Fibroblast of peridontal ligament (primary cell): ENCODE results near the gene TNNI2.
"Not testable (repeated sequence)": the region's sequence is repeated elsewhere in the genome, so short reads cannot be mapped to it uniquely, and the experiment has no call there.

Source experiments
- DNase-seq: peaks from one replicate; pipeline ENCODE4 v3.0.0-alpha.2; 2010; ENCODE audit errors: extremely low read depth

TNNI2 gene

DNA sequence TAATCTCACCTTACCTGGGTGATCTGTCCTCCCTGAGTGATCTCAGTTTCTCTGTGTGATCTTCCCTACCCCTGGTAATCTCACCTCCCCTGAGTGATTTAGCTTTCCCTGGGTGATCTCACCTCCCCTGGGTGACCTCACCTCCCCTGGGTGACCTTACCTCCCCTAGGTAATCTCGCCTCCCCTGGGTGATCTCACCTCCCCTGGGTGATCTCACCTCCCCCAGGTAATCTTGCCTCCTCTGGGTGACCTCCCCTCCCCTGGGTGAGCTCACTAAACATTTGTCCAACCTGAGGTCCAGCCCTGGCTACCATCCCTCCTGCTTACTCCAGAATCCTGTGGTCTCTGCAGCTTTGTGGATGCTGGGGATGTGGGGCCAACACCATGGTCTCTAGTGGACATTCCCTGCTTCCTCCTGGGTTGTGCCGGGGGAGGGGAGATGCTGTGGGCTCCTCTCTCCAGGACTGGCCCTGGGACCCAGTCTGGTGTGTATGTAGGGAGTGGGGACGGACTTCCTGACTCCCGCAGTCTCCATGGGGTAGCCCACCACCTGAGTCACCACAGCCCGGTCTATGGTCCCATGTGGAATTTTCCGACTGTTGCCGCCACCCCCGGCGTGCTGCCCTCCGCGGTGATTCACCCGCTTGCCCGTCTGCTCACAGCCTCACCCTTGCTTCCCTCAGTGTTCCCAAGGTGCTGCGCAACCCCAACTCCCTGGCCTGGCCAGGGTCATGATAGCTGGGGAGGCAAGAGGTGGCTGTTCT lies 24.0 kb downstream of the TNNI2 start:
- DNase-seq: no peak

DNA sequence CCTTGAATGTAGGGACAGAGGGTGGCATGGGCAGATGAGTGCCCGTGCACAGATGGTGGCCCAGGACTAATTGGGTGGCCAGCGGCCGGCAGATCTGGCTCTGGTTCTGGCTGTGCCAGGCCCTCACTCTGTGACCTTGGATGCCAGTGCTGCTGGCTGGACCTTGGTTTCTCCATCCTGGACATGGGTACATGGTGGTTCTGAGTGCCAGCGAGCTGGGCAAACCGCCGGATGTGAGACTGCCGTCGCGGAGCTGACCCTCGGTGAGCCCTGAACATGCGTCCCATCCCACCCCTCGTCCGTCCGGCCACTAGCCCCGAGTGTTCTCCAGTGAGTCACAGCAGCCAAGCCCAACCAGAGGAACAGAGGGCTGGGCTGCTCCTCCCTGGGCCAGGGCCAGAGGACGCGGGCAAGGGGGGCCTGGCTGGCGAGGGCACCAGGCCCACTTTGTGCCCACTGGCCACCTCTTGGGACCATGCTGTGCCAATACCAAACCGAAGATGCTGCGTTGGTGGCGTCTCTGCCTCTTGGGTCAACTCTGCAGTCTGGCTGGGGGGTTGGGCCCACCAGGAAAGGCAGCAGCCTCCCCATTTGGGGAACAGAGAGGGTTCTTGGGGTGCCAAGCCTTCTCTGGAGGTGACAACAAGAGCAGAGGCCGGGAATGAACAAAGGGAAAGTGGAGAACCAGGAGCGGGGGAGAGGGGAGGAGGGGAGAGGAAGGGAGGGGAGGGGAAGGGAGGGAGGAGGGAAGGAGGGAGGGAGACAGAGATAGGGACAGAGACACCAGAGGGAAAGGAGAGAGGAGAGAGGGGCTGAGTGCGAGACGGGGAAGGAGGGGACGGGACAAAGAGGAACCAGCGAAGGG lies 24.8 kb downstream of the TNNI2 start:
- DNase-seq: peak; percentile 83

DNA sequence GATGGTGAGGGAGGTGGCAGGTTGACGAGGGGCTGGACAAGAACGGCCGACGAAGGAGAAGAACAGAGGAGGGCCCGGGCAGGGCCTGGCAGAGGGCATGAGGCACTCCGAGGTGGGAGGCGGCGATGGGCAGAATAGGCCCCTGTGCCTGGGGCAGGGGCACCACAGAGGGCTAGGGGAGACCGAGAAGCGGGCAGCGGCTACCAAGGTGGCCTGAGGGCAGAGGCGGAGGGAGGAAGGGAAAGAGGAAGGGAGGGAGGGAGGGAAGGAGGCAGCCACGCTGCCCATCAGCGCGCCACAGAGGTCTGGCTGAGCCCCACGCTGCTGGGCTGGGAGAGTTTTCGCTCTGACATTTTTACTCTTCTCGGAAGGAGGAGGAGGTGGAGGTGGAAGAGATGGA lies 25.4 kb downstream of the TNNI2 start:
- DNase-seq: peak; percentile 17

DNA sequence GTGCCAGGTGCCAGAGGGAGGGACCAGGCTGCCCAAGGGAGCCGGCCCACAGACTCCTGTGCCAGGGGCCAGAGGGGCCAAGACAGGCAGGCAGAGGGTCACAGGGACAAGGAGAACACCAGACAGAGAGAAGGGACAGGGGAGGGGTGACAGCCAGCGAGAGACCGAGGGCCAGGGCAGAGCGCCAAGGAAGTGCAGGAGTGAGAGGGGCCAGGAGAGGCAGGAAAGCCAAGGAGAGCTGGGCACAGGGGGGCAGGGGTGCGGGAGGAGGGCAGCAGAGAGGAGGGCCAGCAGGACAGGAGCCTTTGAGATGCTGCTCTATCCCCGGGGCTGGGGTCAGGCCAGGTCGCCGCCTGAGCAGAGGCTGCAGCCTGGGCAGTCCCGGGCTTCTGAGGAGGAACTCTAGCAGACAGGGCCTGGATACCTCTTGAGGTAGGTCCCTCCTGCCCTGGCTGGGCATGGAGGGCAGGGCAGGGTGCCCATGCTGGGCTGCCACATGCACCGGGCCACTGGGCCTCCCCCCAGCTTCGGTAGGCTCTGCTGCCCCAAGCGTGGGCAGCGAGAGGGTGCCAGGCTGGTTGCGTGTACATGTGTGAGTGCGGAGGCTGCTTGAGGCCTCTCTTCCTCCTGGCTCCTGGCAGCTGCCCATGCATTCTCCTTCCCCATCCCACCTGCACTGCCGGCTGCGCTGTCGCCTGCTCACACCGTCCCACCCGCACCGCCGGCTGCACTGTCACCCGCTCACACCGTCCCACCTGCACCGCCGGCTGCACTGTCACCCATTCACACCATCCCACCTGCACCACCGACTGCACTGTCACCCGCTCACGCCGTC lies 26.3 kb downstream of the TNNI2 start:
- no peak for DNase-seq

DNA sequence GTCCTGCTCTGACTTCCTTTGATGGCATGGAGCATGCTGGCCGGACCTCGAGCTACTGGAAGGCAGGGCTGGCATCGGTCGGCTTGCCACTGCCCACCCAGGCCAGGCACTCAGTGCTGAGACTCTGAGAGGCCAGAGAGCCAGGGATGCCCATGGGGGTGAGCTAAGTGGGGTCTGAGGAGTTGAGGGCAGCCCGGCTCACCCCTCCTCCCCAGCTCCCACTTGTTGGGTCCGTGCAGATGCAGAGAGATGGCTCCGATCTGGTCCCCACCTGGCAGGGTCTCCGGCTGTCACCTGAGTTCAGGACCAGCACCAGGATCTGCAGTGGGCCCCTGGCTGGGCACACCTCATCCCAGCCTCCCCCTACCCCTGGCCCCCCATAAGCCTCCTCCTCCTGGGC lies 27.4 kb downstream of the TNNI2 start:
- DNase-seq: no peak

DNA sequence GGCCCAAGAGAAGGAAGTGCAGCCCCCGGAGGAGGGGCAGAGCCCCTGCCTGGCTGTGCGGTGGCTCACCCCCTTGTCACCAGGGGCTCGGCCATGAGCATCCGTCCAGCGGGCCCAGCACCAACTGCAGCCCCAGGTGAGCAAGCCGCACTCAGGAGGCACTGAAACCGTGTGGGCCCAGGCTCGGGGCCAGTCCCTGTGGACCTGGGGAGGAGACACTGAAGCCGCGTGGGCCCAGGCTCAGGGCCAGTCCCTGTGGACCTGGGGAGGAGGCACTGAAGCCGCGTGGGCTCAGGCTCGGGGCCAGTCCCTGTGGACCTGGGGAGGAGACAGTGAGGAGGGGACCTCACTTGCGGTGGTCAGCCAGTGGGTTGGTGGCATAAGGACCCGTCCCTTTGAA lies 28.0 kb downstream of the TNNI2 start:
- DNase-seq: no peak

DNA sequence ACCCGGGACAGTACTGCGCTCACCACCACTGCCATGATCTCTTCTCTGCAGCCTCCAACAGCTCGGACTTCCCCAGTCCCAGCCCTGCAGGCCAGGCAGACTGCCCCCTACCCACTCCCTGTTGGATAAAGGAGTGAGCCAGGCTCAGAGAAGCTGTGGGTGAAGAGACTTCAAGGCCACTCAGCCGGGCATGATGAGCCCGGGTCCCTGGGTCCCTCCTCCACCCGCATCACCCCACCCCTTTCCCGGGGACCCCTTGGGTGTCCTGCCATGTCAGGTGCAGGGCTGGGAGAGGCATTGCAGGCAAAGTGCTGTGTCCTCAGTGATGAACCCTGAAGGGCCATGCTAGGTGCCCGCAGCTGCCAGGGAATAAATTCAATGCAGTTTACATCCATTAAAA lies 28.6 kb downstream of the TNNI2 start:
- DNase-seq: no peak

DNA sequence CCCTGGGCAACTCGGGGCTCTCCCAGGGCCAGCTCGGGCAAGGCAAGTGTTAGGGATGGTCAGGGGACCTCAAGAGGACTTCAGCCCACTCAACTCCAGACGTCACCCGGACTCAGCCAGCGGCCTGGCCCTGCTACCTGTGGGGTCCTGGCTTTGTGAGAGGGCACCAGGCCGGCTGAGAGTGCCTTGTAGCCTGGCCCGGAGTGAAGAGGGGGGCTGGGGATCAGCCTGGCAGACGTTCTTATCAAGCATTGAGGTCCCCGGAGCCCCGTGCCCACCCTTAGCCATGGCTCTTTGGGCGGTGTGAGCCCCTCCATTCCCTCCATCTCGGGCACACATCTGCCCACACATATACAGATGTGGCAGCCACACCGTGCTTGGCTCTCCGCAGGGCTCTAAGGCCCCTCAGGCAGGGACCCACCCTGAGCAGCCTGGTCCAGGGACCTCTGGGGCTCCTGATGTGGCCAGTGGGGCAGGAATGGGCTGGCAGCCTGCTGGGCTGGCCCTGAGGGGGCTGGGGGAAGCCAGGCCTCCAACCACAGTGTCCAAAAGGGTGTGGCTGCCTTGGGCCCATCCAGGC lies 29.4 kb downstream of the TNNI2 start:
- no peak for DNase-seq

DNA sequence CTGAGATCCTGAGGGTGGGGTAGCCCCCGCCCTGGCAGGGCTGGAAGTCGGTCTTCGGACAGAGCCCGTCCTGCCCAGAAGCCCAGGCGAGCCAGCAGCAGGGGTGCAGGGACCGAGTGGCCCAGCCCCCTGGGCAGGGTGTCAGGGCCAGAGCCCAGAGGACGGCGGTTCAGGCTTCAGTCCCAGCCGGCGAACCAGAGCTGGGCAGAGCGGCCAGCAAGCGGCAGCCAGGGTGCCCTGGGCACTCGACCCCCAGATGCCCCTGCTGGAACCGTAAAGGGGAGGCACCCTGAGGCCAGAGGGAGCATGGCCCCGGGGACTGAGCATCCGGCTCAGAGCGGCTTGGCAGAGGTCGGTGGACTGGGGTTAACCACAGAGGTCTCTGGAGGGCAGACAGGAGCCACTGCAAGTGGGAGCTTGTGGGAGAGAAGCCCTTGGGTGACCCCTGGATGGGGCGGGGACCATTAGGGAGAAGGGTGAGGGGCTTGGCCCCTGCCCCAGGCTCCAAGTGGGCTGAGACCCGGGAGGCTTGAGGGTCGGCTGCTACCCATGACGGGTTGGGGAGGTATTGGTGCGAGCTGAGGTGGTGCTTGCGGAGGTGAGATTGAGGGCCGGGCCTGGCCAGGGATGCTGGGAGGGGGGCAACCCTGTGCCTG lies 30.0 kb downstream of the TNNI2 start:
- DNase-seq: no peak

DNA sequence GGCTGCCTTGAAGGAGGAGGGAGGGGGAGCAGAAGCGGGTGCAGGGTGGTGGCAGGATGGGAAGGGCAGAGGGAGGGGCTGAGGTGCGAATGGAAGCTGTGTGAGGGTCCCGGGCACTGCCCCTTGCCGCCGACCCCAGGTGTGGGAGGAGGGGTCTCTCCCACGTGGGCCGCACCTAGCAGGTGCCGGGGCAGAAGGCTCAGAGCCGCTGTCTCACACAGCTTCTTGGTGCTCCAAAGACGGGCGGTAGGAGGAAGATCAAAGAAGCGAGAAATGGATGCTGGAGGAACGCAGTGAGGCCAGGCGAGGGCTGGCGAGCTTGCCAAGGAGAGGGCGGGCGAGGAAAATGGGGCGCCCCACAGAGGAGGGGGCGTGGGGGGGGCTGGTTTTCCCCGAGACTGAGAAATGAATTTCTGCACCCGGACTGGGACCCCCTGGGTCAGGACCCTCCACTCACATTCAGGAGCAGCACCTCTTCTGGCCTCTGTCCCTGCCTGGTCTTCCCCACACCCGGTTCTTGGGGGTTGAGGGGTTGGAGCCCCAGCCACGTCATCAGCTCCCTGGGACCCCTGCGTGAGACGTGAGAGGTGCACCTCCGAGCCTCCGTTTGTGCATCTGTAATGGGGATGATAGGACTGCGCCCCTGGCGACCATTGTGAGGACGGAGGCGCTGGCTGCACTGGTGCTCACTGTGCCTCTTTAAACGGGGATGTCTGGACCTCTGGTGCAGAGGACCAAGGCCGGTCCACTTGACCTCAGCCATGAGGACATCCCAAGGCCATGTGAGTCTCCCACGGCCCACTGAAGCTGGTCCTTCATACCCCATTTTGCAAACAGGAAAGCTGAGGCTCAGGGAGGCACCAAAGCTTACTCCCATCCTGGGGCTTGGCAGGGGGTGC lies 30.9 kb downstream of the TNNI2 start:
- no peak for DNase-seq

DNA sequence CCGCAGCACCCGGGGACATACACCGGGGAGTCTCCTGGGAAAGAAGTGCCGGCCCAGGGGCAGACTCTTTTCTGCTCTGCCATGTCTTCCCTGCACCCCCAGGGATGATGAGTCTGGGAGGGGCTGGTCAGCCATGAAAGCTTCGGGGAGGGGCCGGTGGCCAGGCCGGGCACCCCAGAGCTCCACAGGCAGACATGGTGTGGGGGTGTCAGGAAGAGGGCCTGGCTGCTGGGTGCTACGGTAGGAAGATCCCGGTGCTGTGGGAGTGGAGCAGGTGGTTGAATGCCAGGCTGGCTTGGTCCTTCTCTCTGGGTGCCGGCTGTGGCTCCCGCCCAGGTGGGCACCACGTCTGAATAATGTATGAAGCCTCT lies 31.5 kb downstream of the TNNI2 start:
- DNase-seq: no peak

DNA sequence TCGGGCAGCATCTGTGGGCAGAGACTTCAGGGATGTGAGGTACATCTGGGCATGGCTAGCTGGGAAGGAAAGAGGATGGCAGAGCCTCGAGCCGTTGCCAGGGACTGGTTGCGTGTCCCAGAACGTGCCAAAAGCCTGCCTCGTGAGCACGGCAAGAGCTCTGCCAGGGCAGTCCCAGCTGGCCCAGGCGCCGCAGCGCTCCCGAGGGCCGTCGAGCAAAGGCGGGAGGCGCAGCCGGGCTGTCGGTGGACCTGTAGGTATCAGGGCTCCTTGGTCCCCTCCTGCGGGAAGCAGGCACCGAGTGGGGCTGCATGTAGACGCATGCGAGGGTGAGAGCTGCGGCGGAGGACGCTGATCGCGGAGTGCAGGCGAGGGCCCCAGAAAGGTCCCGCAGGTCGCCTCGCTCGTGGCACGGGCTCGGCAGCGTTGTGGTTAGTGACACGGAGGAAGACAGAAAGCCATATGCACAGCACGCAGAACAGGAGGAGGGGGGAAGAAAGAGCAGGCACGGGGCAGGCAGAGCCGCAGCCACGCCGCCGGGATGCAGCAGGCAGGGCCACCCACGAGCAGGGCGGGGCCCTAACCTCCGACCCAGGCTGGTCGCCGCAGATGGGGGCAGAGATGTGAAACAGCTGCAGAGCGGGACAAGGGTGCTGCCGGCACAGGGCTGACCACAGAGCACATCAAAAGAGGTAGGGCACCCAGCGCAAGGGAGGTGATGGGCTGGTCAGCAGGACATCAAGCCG lies 32.1 kb downstream of the TNNI2 start:
- DNase-seq: no peak

DNA sequence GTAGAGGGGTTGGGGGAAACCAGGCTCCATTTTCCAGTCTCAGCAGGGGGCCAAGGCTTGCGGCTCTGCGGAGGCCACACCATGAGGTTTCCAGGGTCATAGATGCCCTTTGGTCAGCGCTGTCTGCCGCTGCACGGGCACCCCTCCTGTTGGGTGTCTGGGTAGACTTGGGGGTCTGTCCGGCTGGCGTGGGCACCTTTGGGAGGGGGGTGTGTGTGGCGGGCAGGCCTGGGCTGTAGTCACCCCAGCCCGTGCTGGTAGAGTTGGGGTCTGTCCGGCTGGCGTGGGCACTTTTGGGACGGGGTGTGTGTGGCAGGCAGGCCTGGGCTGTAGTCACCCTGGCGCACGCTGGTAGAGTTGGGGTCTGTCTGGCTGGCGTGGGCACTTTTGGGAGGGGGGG lies 32.8 kb downstream of the TNNI2 start:
- no peak for DNase-seq

DNA sequence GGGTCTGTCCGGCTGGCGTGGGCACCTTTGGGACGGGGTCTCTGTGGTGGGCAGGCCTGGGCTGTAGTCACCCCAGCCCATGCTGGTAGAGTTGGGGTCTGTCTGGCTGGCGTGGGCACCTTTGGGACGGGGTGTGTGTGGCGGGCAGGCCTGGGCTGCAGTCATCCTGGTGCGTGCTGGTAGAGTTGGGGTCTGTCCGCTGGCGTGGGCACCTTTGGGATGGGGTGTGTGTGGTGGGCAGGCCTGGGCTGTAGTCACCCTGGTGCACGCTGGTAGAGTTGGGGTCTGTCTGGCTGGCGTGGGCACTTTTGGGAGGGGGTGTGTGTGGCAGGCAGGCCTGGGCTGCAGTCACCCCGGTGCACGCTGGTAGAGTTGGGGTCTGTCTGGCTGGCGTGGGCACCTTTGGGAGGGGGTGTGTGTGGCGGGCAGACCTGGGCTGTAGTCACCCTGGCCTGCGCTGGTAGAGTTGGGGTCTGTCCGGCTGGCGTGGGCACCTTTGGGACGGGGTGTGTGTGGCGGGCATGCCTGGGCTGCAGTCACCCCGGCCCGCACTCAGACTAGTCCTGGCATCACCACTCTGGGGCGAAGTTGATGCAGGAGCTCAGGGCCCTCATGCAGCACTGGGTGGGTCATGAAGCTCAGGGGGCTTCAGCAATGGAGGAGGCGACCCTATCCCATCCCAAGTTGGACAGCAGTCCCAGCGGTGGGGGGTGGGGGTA lies 33.6 kb downstream of the TNNI2 start:
- no peak for DNase-seq

DNA sequence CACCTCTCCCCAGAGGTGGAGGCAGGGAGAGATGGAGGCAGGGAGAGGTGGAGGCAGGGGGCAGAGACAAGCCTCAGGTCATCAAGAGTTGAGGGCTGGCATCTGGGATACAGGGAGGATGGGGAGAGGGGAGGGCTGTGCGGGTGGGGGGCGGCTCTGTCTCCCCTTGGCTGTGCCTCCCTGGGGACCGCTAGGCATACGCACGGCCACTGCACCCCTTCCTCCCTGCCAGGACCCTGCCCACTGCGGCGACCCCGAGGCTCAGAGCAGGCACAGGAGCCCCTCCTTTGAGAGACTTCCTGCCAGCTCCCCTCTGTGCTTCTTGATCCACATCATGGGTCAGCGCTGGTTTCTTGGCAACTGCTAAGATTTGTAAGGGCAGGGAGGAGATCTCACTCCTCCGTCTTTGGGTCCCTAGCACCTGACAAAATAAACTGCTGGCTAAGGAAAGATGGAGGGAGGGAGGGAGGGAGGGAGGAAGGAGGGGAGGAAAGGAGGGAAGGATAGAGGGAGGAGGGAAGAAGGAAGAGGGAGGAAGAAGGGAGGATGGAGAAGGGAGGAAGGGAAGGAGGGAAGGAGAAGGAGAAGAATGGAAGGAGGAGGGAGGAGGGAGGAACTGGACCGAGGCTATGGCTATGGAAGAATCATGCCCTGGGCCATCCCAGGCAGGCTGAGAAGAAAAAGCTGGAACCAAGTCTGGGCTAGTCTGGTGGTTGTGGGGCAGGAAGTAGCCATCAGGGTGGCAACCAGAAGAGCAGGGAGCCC lies 34.4 kb downstream of the TNNI2 start:
- DNase-seq: peak; percentile 59

DNA sequence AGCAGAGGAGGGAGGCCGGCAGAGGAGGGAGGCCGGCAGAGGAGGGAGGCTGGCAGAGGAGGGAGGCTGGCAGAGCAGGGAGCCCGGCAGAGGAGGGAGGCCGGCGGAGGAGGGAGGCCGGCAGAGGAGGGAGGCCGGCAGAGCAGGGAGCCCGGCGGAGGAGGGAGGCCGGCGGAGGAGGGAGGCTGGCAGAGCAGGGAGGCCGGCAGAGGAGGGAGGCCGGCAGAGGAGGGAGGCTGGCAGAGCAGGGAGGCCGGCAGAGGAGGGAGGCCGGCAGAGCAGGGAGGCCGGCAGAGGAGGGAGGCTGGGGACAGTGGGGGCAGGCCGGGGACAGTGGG lies 35.0 kb downstream of the TNNI2 start:
- not testable (repeated sequence) for DNase-seq

DNA sequence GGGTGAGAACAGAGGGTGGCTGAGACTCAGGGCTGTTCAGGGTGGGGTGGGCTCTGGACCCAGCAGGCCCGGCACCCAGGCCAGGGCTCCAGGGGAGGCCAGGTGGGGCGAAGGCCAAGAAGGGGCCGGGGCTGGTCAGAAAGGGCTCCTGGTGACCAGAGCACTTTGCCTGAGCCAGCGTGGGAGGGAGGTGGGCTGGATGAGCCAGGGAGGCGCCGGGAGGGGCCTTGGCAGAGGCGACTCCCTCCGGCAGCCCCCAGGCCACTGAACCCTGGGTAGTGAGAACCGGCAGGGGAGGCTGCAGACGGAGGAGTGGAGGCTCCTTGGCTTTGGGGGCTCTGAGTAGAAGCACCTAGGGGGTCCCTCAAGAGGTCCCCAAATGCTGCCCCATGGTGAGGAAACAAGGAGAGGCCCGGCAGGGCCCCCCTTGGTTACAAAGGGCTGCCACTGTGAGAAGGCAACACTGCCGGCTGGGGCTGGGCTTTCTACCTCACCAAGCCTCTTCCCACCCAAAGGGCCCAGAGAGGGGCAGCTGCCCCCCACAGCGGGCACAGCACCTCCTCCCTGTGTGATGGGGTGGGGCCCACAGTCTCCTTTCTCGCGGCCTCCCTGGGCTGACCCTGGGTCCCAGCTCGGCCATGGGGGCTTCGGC lies 35.8 kb downstream of the TNNI2 start:
- DNase-seq: not testable (repeated sequence)
